Stomach (tissue), 4 donors: ENCODE results near the gene EME2.

ENCODE experiments used
- CTCF ChIP-seq, 7 experiments: fragments of 450-650 bp in 4 of 7; fragments of 200-600 bp in 3 of 7; sonication (generic) in 3 of 7; IDR thresholded peaks; one replicate each; pipeline ENCODE4 v1.5.1; 2016 to 2019; ENCODE audit warnings: antibody characterized with exemption in 7 of 7, control low read depth in 2 of 7, mild to moderate bottlenecking in 1 of 7
- POLR2A ChIP-seq, 4 donors: fragments of 450-650 bp; IDR thresholded peaks; one replicate each; pipeline ENCODE4 v1.6.1; 2016; ENCODE audit warnings: antibody characterized with exemption in 4 of 4, control low read depth in 2 of 4, mild to moderate bottlenecking in 1 of 4, moderate library complexity in 1 of 4

- TF ChIP-seq CTCF (IDR thresholded peaks at IDR 0.05), result peak in 5 of 7 experiments; percentile 31 to 86 (median 50)
- no peak for TF ChIP-seq POLR2A (IDR thresholded peaks at IDR 0.05)
Measured at GRCh38 chr16:1812732-1813163, 40.1 kb downstream of the EME2 start.
